Fibroblast of the aortic adventitia (primary cell): Measurements from ENCODE around the gene GMDS. TPM values are rescaled to one million over a fixed set of nuclear protein-coding genes. Genes with fewer than 3 reads are reported as not detected.
A peak's percentile ranks its signal among the peaks of the same experiment; 100 is the strongest.

Experiments
- DNase-seq: peaks from one replicate; pipeline ENCODE4 v3.0.0-alpha.2; 2010; ENCODE audit warnings: low read depth
- H3K4me3 ChIP-seq: 2 replicates; pipeline ENCODE4 v1.5.1; 2011; ENCODE audit warnings: low read depth, mild to moderate bottlenecking, control low read depth, low read length, moderate library complexity
- total RNA-seq: library from RNA; depleted of rRNA; stranded (reverse); fragments of >200 nt; gene quantifications from 2 replicates; pipeline ENCODE4 v1.2.3, GENCODE V29; 2012; ENCODE audit warnings: low replicate concordance
- TF ChIP-seq, protein P1 (sequence below): IDR thresholded peaks from 2 replicates; pipeline ENCODE4 v1.5.1; 2011; ENCODE audit warnings: mild to moderate bottlenecking, low read length, control low read depth, inconsistent platforms; ENCODE audit not compliant: insufficient read depth

The GMDS gene
- total RNA-seq, 1 donor = 15.9 TPM

DNA sequence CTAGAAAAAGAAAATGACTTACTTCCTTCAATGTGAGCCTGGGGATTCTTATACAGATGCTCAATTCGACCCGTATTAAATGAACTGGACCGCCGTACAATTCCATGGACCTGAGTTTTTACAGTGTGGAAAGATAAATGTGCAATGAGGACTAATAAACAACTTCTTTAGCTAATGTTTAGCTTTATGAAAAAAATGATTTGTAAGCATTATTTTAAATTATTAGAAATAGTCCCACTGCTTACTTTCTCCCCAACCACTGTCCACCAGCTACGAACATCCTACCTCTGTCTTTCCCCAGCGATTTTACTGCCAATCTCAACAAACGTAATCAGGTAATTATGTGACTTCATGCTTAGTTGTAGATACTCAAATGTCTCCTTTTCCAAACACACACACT is 128.0 kb downstream of the GMDS start:
- DNase-seq = no peak
- TF ChIP-seq, protein P1, sequence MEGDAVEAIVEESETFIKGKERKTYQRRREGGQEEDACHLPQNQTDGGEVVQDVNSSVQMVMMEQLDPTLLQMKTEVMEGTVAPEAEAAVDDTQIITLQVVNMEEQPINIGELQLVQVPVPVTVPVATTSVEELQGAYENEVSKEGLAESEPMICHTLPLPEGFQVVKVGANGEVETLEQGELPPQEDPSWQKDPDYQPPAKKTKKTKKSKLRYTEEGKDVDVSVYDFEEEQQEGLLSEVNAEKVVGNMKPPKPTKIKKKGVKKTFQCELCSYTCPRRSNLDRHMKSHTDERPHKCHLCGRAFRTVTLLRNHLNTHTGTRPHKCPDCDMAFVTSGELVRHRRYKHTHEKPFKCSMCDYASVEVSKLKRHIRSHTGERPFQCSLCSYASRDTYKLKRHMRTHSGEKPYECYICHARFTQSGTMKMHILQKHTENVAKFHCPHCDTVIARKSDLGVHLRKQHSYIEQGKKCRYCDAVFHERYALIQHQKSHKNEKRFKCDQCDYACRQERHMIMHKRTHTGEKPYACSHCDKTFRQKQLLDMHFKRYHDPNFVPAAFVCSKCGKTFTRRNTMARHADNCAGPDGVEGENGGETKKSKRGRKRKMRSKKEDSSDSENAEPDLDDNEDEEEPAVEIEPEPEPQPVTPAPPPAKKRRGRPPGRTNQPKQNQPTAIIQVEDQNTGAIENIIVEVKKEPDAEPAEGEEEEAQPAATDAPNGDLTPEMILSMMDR = no peak

GRCh38 chr6:2116496-2116895 is 128.9 kb downstream of the GMDS start:
- H3K4me3 ChIP-seq = no peak overlapping the region
- TF ChIP-seq, protein P1 = no peak
- no peak for DNase-seq

More for the DNA sequence above, 128.0 kb downstream of the GMDS start:
- no peak overlapping the region for H3K4me3 ChIP-seq

DNA sequence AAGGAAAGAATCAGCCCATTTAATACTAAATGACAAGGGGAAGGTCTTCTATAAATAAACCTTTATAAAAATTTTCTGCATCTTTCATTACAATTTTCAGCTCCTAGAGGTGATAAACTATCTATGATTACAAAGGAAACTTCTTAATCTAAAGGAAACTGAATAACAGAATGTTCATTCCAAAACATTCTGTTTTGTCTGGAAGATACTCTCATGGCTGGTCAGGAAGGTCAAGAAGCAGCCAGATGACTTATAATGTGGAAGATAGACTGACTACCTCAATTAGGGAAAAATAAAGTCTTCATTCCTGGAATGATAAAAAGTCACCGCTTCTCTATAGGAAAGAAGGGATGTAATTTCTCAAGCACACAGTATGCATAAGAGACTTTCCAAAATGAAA is 131.3 kb downstream of the GMDS start:
- H3K4me3 ChIP-seq = no peak overlapping the region
- DNase-seq = no peak
- TF ChIP-seq, protein P1 = no peak

DNA sequence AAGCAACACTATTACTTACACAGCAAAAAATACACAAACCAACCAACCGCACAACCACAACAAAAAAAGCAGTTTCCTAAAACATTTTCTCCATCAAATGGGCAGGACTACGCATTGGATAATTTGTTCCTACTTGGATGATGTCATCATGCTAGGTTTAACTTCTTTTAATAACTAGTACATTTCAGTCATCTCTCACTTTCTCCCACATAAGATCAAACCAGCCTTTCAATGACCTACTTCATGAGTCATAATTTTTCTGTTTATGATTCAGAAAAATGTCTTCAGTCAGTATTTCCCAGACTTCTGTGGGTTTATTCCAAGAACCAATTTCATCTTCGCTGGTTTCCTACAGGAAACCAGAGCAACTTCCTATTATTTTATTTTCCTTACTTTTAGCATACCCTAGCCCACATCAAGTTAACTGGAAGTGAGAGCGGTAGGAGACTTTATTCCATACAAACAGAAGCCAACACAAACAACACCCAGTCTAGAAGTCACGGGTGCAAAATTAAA is 134.2 kb downstream of the GMDS start:
- peak; percentile 82 for DNase-seq
- TF ChIP-seq, protein P1 = no peak
- no peak overlapping the region for H3K4me3 ChIP-seq

DNA sequence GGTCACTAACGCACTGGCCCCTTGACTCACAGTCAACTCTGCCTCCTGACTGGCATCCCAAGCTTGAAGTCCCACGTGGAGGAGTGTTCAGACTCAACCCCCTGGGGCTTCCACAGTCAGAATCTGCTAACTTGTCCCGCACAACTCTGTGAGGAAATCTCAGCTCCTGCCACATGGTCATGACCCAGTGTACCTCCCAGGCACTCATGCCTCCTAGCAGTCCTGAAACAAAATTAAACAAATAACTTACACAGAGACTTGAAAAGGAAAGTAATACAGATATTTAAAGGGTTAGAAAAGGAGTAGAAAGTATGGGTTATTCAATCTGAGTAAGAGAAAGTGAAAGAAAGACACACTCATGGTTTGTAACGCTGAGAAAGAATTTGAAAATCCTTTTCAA is 134.9 kb downstream of the GMDS start:
- TF ChIP-seq, protein P1 = no peak
- DNase-seq = peak; percentile 22
- H3K4me3 ChIP-seq = no peak overlapping the region

DNA sequence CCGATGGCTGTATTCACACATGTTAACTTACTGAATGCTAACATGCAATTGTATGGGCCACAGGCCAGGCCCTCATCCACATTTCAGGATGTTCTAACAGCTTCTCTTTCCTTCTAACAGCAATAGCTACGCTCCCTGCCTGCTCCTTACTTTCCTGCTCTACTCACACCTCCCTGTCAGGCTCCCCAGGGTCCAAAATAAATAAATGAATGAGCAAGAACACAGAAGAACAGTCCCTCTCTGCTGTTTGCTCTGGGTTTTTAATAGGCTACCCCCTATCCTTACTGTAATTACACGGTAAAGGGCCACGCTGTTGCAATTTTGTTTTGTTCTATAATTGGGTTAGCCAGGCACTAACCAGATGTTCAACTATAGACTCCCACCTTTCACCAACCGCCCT is 135.6 kb downstream of the GMDS start:
- H3K4me3 ChIP-seq = no peak overlapping the region
- no peak for DNase-seq
- TF ChIP-seq, protein P1 = no peak

DNA sequence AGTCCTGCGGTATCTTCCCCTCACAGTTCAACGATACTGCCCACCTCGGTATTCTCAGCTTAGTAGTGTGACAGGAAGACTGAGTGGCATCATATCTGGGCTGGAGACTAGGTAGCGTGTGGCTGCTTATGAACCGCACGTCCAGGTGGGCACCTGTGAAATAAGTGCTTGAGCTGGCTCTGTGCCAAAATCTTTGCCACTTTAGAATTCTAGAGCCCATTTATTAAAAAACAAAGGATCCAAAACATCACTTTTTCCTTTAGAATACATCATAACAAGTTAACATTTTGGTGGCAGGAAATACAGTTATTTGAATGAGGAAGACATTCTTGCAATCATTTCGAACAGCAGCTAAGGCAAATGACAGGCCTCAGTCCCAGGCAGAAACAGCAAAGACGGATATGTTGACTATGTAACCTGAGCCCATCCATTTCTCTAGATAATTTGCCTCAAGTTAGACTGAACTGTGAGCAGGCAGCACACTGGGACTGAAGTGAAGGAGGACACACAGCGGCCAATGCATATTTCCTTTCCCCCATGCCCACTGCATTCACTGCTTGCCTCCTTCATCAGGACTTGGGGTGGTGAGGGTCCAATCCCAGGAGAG is 136.6 kb downstream of the GMDS start:
- no peak overlapping the region for H3K4me3 ChIP-seq
- DNase-seq = no peak
- TF ChIP-seq, protein P1 = no peak
